CD4-positive, alpha-beta T cell (primary cell): ENCODE data around the gene METTL22. TPM values are rescaled to one million over a fixed set of nuclear protein-coding genes. Genes with fewer than 3 reads are reported as not detected.

Experiments used
- ATAC-seq: fragments of 200-7000 bp; cut with Tn5 transposase; one replicate; pipeline ENCODE4 v1.10.0; 2022; ENCODE audit warnings: mild to moderate bottlenecking; ENCODE audit not compliant: poor library complexity
- CTCF ChIA-PET: fragments of 350-600 bp; sonication (Branson Sonifier 250); formaldehyde crosslinking; loops from one replicate; lab custom pipeline; 2021; ENCODE audit warnings: antibody characterized with exemption, inconsistent platforms; lab: Charles Lee
- POLR2A ChIA-PET: fragments of 350-600 bp; sonication (Branson Sonifier 250); formaldehyde crosslinking; loops from one replicate; lab custom pipeline; 2021; ENCODE audit warnings: antibody characterized with exemption, inconsistent platforms; lab: Charles Lee
- DNase-seq, 14 experiments: peaks; one replicate each; pipeline ENCODE4 v3.0.0-alpha.2; 2013 to 2020; ENCODE audit warnings: mixed read lengths in 2 of 14
- H3K27ac ChIP-seq, 2 donors: one replicate each; pipeline versions ENCODE4 v1.5.1 to v1.7.0; 2013; ENCODE audit warnings: low read length in 2 of 2, low read depth in 1 of 2, mild to moderate bottlenecking in 1 of 2
- H3K27me3 ChIP-seq, 2 experiments: 1 replicate in 1 of 2; 2 replicates in 1 of 2; pipeline versions ENCODE4 v1.6.1 to v1.7.0; 2013; ENCODE audit warnings: low read length in 2 of 2, control low read depth in 1 of 2, mild to moderate bottlenecking in 1 of 2, moderate library complexity in 1 of 2; ENCODE audit not compliant: insufficient read depth in 2 of 2, control insufficient read depth in 1 of 2
- H3K36me3 ChIP-seq: one replicate; pipeline ENCODE4 v1.6.1; 2013; ENCODE audit warnings: low read length, control low read depth; ENCODE audit not compliant: insufficient read depth
- H3K4me1 ChIP-seq: one replicate; pipeline ENCODE4 v1.6.1; 2013; ENCODE audit warnings: low read length, control low read depth; ENCODE audit not compliant: insufficient read depth
- H3K4me3 ChIP-seq: one replicate; pipeline ENCODE4 v1.5.1; 2013; ENCODE audit warnings: mild to moderate bottlenecking, low read length, moderate library complexity
- H3K9me3 ChIP-seq, 2 experiments: 1 replicate in 1 of 2; 2 replicates in 1 of 2; pipeline versions ENCODE4 v1.6.1 to v1.7.0; 2013; ENCODE audit warnings: low read length in 2 of 2, mild to moderate bottlenecking in 2 of 2, control low read depth in 1 of 2, moderate library complexity in 1 of 2; ENCODE audit not compliant: control insufficient read depth in 1 of 2, insufficient read depth in 1 of 2
- H3K27ac Mint-ChIP-seq: one replicate; pipeline ENCODE4 v1.8.0; 2020; ENCODE audit warnings: mixed read lengths
- H3K27me3 Mint-ChIP-seq: one replicate; pipeline ENCODE4 v1.8.0; 2021; ENCODE audit warnings: mixed read lengths
- H3K36me3 Mint-ChIP-seq: one replicate; pipeline ENCODE4 v1.8.0; 2021; ENCODE audit warnings: low read depth, mixed read lengths
- H3K4me1 Mint-ChIP-seq: one replicate; pipeline ENCODE4 v1.8.0; 2021; ENCODE audit warnings: low read depth, mixed read lengths
- H3K4me3 Mint-ChIP-seq: one replicate; pipeline ENCODE4 v1.8.0; 2020; ENCODE audit warnings: mild to moderate bottlenecking, mixed read lengths
- H3K9me3 Mint-ChIP-seq: one replicate; pipeline ENCODE4 v1.8.0; 2020; ENCODE audit warnings: mixed read lengths
- CTCF ChIP-seq: fragments of 200-600 bp; IDR thresholded peaks from one replicate; pipeline ENCODE4 v1.8.0; 2022; ENCODE audit warnings: antibody characterized with exemption, mild to moderate bottlenecking
- intact Hi-C, 2 experiments: fragments of 100-400 bp; cut with DNase I in 1 of 2; cut with micrococcal nuclease in 1 of 2; formaldehyde crosslinking; loops; one replicate each; pipeline versions ENCODE4 v1.15.1 to v1.9.0; 2023 to 2025; cut with DNase I, micrococcal nuclease
- total RNA-seq, 174 experiments: library from RNA in 2 of 174; stranded (reverse) in 2 of 174; gene quantifications; one replicate each; pipeline ENCODE4 v1.2.3 and lab custom pipeline; 2021 to 2026

METTL22 gene
- total RNA-seq, 2 experiments from 2014 or later = 23.2 to 26.5 TPM

- no peaks in the 10 kb centered on the region for H3K36me3 Mint-ChIP-seq
- no peaks in the 10 kb centered on the region for H3K9me3 Mint-ChIP-seq
- H3K27ac Mint-ChIP-seq = no peak overlapping the region
- no peak overlapping the region for H3K4me3 Mint-ChIP-seq
- DNase-seq (no peak), ATAC-seq (no peak)
- no peaks in the 10 kb centered on the region for H3K4me1 ChIP-seq
- H3K4me3 ChIP-seq = no peak overlapping the region
- no peaks in the 10 kb centered on the region for H3K4me1 Mint-ChIP-seq
- CTCF ChIA-PET = no interaction called here
- H3K27me3 ChIP-seq = peaks cover 10 to 14% of the 10 kb centered on the region in 2 experiments
- POLR2A ChIA-PET = no interaction called here
- TF ChIP-seq CTCF = no peak
- no peak overlapping the region for H3K27ac ChIP-seq
- no peaks in the 10 kb centered on the region for H3K27me3 Mint-ChIP-seq
- H3K9me3 ChIP-seq = peaks cover 0 to 7% of the 10 kb centered on the region in 2 experiments
- intact Hi-C loops = no loop called here
- no peaks in the 10 kb centered on the region for H3K36me3 ChIP-seq
Measured at GRCh38 chr16:8595783-8596182, 25.7 kb upstream of the METTL22 start.

DNA sequence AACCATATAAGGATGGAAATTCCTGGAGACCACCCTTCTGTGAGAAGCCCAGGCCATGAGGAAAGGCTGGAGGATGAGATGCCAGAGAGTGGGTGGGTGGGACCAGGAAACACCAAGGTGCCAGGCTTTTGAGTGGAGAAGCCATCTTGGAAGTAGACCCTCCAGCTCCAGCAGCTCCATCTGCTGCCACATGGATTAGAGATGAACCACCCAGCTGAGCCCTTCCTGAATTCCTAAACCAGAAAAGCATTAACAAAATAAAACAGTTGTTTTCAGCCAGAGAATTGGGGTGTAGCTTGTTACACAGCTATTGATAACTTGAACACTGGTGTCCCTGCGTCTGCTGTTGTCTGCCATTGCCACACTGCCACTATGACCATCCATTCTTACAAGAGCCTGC is 24.9 kb upstream of the METTL22 start:
- ChIA-PET CTCF (no interaction called here), POLR2A (no interaction called here)
- no peak overlapping the region for H3K4me3 ChIP-seq
- intact Hi-C loops = no loop called here
- Mint-ChIP-seq H3K9me3 (no peaks in the 10 kb centered on the region), H3K4me3 (no peak overlapping the region), H3K36me3 (no peaks in the 10 kb centered on the region), H3K27me3 (no peaks in the 10 kb centered on the region), H3K4me1 (no peaks in the 10 kb centered on the region), H3K27ac (no peak overlapping the region)
- H3K36me3 ChIP-seq = no peaks in the 10 kb centered on the region
- TF ChIP-seq CTCF = no peak
- H3K27me3 ChIP-seq = peaks cover 6 to 7% of the 10 kb centered on the region in 2 experiments
- H3K9me3 ChIP-seq = no peaks in the 10 kb centered on the region
- no peak for ATAC-seq
- no peaks in the 10 kb centered on the region for H3K4me1 ChIP-seq
- no peak overlapping the region for H3K27ac ChIP-seq
- DNase-seq = no peak

DNA sequence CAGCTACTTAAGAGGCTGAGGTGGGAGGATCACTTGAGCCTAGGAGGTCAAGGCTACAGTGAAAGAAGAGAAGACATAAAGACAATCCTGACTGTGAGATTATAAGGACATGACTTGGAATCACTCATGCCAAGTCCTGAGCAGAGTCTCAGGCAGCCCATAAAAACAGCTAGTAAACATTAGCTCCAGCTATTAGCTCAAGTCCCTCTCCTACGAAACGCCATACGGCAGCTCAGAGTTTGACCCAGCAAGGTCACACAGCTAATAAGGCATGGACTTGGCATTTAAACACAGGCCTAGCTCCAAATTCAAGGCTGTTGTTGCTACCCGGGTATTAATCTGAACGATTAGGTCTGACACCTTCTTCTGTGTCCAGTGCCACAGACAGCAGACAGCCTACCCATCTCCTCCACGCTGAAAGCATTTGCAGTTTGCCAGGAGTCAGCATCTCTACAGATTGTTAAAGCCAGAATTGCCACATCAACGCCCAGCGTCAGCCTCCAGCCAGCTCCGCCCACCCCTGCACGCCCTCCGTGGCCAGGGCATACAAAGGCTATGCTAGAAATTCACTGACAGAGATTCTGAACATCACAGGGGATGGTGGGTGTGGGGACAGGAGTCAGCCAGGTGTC is 21.2 kb upstream of the METTL22 start:
- Mint-ChIP-seq H3K27ac (no peak overlapping the region), H3K9me3 (no peaks in the 10 kb centered on the region), H3K4me1 (no peaks in the 10 kb centered on the region), H3K4me3 (no peak overlapping the region), H3K36me3 (no peaks in the 10 kb centered on the region), H3K27me3 (no peaks in the 10 kb centered on the region)
- CTCF ChIA-PET = no interaction called here
- DNase-seq (no peak), ATAC-seq (no peak)
- no peaks in the 10 kb centered on the region for H3K4me1 ChIP-seq
- intact Hi-C loops = no loop called here
- no peak for TF ChIP-seq CTCF
- no peak overlapping the region for H3K4me3 ChIP-seq
- no peaks in the 10 kb centered on the region for H3K27me3 ChIP-seq
- H3K36me3 ChIP-seq = no peaks in the 10 kb centered on the region
- no peaks in the 10 kb centered on the region for H3K9me3 ChIP-seq
- H3K27ac ChIP-seq = no peak overlapping the region
- POLR2A ChIA-PET = no interaction called here
